SHP77 (cell line): ENCODE data around the gene NCKAP5.

Experiments used
- DNase-seq, 2 experiments: peaks; one replicate each; lab custom pipeline; 2025; lab: John Stamatoyannopoulos, UW

NCKAP5 gene

GRCh38 chr2:133146893-133147292 is 421.4 kb downstream of the NCKAP5 start:
- no peak for DNase-seq

DNA sequence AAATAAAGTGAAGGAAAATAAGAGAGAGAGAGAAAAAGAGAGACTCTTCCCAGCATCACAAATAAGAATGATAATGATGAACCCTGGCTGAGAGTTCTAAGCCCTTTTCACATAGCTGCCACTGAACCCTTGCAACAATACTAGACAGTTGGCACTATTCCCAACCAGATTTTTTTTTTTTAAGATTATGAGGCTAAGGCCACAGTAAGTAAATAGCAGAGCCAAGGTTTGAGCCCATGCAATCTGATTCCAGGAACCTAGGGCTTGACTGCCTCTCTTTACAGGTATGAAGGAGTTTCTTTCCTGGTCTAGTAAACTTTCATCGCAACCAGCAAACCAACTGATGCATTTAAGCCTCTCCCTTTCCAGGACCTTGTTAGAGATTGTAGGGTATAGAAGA is 424.6 kb downstream of the NCKAP5 start:
- DNase-seq: no peak

DNA sequence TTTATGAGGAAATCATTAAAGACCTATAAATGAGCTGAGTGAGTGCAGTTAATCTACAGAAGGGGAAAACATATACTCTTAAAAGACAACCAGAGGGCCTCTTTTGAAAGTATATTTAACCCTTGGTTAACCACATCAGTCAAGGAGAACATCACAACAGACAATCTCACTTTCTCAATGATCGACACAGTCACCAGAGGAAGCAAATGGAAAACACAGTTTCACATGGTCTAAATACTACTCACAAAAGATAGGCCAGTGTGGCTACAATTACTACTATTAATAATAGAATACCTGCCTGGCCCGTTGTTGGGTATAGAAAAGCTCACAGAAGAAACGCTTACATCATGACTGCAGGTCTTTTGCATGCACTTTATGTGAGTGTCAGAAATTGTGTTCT is 426.2 kb downstream of the NCKAP5 start:
- DNase-seq: no peak

- no peak for DNase-seq
Observed at GRCh38 chr2:133140620-133141019, 427.6 kb downstream of the NCKAP5 start.

DNA sequence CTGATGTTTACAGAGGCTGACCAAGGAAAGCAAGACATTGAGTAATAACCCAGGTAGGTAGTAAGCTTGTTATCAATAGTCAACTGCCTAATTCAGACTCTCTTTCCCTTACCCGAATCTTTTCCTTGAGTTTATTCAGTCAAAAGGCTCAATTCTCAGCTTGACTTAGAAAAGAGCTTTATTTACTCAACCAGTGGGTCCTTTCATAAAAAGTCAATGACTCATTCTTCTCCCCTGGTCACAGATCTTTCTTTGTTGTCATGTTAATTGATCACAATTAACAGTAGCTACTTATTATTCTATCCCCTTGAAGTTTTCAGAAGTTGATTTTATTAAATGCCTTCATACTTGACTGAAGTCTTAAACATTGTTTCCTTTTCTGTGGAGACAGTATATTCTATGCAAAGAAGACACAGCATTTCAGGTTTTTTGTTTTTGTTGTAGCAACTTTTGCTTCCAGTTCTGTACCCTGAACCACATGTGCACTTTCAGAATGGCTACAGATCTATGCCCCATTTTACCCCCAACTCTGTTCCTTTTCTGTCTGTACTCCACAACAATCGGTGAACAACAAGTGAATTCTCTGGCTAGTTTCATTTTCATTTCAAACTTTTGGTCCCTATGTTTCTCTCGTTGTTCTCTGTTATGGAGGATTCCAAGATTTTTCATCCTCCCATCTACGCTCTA is 428.3 kb downstream of the NCKAP5 start:
- no peak for DNase-seq

DNA sequence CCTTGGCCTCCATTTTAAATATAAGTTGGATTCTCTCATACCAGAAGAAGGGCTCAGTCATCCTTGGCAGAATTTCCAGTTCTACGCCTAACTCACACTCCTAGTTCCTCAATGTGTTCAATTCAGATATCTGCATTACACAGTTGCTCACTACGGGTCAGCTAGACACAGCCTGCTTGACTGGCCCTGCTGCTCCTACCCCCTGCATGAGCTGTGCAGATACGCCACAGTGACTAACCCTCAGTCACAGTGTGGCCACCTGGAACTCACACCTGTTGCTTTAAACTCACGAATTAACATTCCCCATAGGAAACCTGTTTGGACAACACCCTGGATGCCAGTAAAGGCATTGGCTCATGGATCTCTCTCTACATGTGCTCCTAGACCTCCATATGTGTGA is 429.6 kb downstream of the NCKAP5 start:
- no peak for DNase-seq

- DNase-seq: no peak
Observed at GRCh38 chr2:133135035-133135654, 433.1 kb downstream of the NCKAP5 start.

- no peak for DNase-seq
Observed at GRCh38 chr2:133130548-133131246, 437.6 kb downstream of the NCKAP5 start.

DNA sequence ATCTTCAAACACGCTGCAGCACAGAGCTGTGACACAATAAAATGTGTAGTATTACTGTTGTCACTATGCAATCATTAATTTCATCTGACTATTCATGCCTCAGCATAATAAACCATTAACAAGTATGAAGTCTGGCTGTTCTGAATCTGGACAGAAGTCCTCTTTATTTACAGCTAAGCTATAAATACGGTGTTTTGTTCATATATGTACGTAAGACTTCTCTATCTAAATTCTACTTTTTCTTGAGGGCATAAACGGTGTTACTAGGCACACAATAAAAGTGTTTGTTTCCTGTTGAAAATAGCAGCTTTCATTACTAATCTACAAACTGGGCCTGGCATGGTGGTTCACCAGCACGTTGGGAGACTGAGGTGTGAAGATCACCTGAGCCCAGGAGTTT is 443.8 kb downstream of the NCKAP5 start:
- DNase-seq: no peak

GRCh38 chr2:133123904-133124303 is 444.4 kb downstream of the NCKAP5 start:
- no peak for DNase-seq

DNA sequence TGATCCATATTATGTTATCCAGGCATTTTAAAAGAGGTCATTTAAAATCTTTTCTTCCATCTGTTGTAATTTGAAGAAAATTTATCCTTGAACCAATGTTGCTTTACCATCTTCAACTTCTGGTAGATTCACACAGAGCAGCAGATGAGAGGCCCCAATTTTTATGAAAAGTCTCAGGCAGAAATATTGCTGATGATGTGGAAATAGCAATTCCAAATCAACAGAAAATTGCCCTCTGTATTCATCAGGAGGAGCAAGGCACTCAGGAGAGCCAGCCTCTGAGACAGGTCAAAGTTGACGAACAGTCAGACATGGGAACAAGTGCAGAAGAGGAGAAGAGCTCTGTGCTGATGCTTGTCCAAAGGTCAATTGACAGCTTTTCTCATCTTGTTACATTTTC is 444.9 kb downstream of the NCKAP5 start:
- DNase-seq: no peak

- no peak for DNase-seq
Observed at GRCh38 chr2:133122529-133122928, 445.7 kb downstream of the NCKAP5 start.

DNA sequence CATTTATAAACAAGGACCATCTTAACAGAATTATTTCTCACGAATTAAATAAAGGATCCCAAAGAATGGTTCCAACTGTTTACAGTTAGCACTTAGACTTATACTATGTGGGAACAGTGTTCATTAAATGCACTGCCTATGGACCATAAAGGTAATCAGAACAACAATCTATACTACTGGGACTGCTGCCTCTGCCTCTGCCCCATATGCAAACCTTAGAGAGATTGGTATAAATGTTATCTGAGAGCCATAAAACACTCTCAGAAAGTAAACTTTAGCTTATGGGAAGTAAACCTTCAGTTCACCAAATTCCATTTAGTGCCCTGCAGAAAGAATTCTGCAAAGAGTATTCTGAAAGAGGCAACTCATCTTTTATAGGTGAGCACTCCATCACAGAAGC is 448.0 kb downstream of the NCKAP5 start:
- DNase-seq: no peak

DNA sequence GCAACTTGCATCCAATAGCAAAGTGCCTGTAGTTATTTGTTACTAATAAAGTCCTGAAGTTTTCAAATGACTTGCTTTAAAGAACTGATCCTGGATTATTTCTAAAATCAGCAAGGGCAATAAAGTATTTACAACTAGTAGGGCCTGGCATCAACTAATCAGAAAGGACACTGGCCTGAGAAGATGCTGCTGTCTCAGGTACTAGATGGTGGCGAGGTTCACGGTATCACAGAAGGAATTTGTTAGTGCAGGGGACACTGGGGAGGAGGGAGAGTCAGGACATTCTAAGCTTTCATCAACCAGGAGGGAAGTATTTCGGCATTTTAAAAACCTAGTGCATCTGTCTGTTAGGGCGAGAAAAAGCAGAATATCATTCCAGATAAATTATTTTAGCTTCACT is 458.1 kb downstream of the NCKAP5 start:
- DNase-seq: no peak

GRCh38 chr2:133109772-133110171 is 458.5 kb downstream of the NCKAP5 start:
- DNase-seq: no peak

GRCh38 chr2:133107058-133107815 is 461.0 kb downstream of the NCKAP5 start:
- no peak for DNase-seq

DNA sequence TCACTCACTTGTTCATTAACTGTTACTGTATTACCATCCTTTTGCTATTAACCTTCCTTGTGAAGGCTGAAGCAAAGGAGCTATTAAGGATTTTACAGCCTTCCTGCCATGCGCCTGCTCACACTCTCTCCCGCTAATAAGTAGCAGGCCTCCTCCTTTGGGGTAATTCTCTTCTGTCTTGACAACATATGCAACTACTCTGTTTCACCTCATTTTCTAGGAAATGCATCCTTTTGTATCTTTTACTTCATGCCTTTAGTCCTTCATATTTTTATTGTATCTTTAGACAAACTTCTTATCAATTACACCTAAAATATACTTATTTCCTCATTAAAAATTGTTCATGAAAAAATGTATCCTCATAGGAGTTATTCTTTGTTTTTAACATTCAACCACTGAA is 463.4 kb downstream of the NCKAP5 start:
- no peak for DNase-seq

GRCh38 chr2:133098787-133099186 is 469.5 kb downstream of the NCKAP5 start:
- no peak for DNase-seq

- no peak for DNase-seq
Observed at GRCh38 chr2:133097666-133098065, 470.6 kb downstream of the NCKAP5 start.

DNA sequence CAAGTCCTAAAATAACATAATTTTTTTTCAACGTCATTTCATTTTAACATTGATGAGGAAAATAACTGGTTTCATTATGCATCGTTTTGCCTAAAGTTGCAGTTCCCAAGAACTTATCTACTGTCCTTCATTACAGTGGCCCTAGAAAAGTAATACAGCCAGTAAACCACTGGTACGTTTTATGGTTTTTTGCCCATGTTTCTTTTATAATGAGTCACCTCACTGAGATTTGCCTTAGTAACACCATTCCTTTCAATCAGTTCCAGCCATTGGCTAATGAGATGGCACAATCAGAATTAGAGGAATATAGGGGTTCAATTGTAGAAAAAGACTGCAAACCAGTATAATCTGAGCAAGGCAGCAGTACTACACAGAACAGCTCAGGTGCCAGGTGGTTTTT is 475.7 kb downstream of the NCKAP5 start:
- DNase-seq: no peak

DNA sequence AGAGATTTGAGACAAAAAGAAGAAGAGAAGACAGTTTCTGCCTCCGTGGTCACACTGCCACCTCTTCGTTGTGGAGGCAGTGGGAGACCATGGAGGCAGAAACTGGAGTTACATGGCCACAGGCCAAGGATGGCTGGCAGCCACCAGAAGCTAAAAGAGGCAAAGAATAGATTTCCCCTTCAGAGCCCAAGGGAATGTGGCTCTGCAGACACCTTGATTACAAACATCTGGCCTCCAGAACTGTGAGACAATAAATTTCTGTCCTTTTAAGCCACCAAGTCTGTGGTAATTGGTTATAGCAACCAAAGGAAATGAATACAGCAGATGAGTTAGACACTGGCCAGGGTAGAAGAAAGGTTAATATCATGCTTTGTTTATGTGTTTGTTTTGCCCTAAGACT is 477.9 kb downstream of the NCKAP5 start:
- DNase-seq: no peak

- no peak for DNase-seq
Observed at GRCh38 chr2:133086176-133086575, 482.1 kb downstream of the NCKAP5 start.

DNA sequence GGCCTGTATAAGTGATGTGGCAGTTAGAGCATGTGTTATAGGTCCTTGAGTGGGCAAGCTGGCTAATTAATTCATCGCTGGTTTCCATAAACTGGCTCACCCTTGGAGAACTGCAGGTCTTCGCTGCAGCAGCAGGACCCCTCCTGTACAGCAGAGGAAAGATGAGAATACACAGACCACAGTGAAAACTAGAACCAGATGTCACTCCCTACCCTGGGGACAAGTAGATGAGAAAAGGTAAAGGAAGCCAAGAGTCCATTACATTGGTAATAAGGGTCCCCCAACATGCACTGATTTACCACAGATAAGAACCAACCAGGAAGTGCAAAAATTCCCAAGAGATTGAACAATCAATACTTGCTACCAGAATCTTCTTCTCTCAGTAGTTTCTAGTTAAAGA is 482.6 kb downstream of the NCKAP5 start:
- no peak for DNase-seq
